HCT116 (cell line): ENCODE results near the gene FBXL7. TPM values are rescaled to one million over a fixed set of nuclear protein-coding genes. Genes with fewer than 3 reads are reported as not detected.

Experiments
- ATAC-seq: fragments of 200-7000 bp; cut with Tn5 transposase; 2 replicates; pipeline ENCODE4 v1.9.1; 2020; ENCODE audit warnings: mild to moderate bottlenecking, moderate library complexity
- BruUV-seq: library from RNA; stranded (reverse); fragments of 400-500 nt; replicated peaks from 2 replicates; lab custom pipeline; 2021; lab: Mats Ljungman, UMichigan
- CTCF ChIA-PET: fragments of 300-600 bp; sonication (Branson Sonifier 250); formaldehyde crosslinking; loops from one replicate; lab custom pipeline; 2021; ENCODE audit warnings: antibody characterized with exemption; lab: Charles Lee
- POLR2A ChIA-PET: fragments of 300-600, 350-600 bp; sonication (Branson Sonifier 250); formaldehyde crosslinking; loops from one replicate; lab custom pipeline; 2021; ENCODE audit warnings: antibody characterized with exemption; lab: Charles Lee
- RAD21 ChIA-PET, 2 experiments: fragments of 300-600 bp; sonication (Branson Sonifier 250); formaldehyde crosslinking; loops; one replicate each; lab custom pipeline; 2023; ENCODE audit warnings: low total read pairs in 2 of 2; ENCODE audit not compliant: uncharacterized antibody in 2 of 2, unreplicated experiment in 2 of 2, low non-redundant PET in 1 of 2; lab: Charles Lee
- DNase-seq: peaks from one replicate; pipeline ENCODE4 v3.0.0-alpha.2; 2010; ENCODE audit warnings: low read depth, low spot score
- H2AFZ ChIP-seq: fragments of 200-600 bp; shearing (Covaris generic), sonication (generic); 2 replicates; pipeline ENCODE4 v1.6.1; 2017; ENCODE audit warnings: low read depth, mixed run types, mixed read lengths, antibody characterized with exemption, low read length; ENCODE audit not compliant: poor library complexity, severe bottlenecking
- H3K27ac ChIP-seq: 2 replicates; pipeline ENCODE4 v1.5.1; 2012; ENCODE audit warnings: low read depth, low read length
- H3K27me3 ChIP-seq: fragments of 200-600 bp; sonication (generic); 2 replicates; pipeline ENCODE4 v1.6.1; 2016; ENCODE audit warnings: mixed run types, low read length, mixed read lengths; ENCODE audit not compliant: insufficient read depth
- H3K36me3 ChIP-seq, 2 experiments: fragments of 200-500 bp in 1 of 2; fragments of 200-600 bp in 1 of 2; sonication (Bioruptor generic) in 1 of 2; sonication (generic) in 1 of 2; 2 replicates each; pipeline versions ENCODE4 v1.5.1 to v1.6.1; 2014 to 2016; ENCODE audit warnings: low read length in 2 of 2, inconsistent platforms in 1 of 2, mixed read lengths in 1 of 2, mixed run types in 1 of 2; ENCODE audit not compliant: insufficient read depth in 2 of 2, control insufficient read depth in 1 of 2
- H3K4me1 ChIP-seq, 2 experiments: fragments of 200-600 bp in 1 of 2; sonication (generic) in 1 of 2; 2 replicates each; pipeline versions ENCODE4 v1.5.1 to v1.6.1; 2012 to 2017; ENCODE audit warnings: low read length in 2 of 2, inconsistent platforms in 1 of 2, mild to moderate bottlenecking in 1 of 2, mixed read lengths in 1 of 2, mixed run types in 1 of 2, moderate library complexity in 1 of 2; ENCODE audit not compliant: insufficient read depth in 2 of 2, control insufficient read depth in 1 of 2
- H3K4me2 ChIP-seq: fragments of 200-600 bp; sonication (generic); 2 replicates; pipeline ENCODE4 v1.6.1; 2017; ENCODE audit warnings: mixed run types, low read length, mixed read lengths
- H3K4me3 ChIP-seq, 2 experiments: fragments of 200-600 bp in 1 of 2; sonication (generic) in 1 of 2; replicated peaks in 1 of 2; 2 replicates each; pipeline ENCODE4 v1.5.1; 2011 to 2016; ENCODE audit warnings: low read length in 2 of 2, control low read depth in 1 of 2, low read depth in 1 of 2, mild to moderate bottlenecking in 1 of 2, mixed read lengths in 1 of 2, mixed run types in 1 of 2
- H3K79me2 ChIP-seq: fragments of 200-600 bp; sonication (generic); 2 replicates; pipeline ENCODE4 v1.6.1; 2017; ENCODE audit warnings: mild to moderate bottlenecking, mixed run types, low read length, moderate library complexity, mixed read lengths; ENCODE audit not compliant: insufficient read depth
- H3K9ac ChIP-seq: fragments of 200-600 bp; sonication (generic); 2 replicates; pipeline ENCODE4 v1.6.1; 2016; ENCODE audit warnings: low read length, mixed read lengths
- H3K9me2 ChIP-seq: fragments of 200-600 bp; sonication (generic), shearing (Covaris generic); 2 replicates; pipeline ENCODE4 v1.6.1; 2017; ENCODE audit warnings: mixed run types, mild to moderate bottlenecking, moderate library complexity; ENCODE audit not compliant: insufficient read depth
- H3K9me3 ChIP-seq, 2 experiments: fragments of 200-500 bp in 1 of 2; fragments of 200-600 bp in 1 of 2; sonication (Bioruptor generic) in 1 of 2; sonication (generic) in 1 of 2; 2 replicates each; pipeline ENCODE4 v1.6.1; 2014 to 2017; ENCODE audit warnings: low read length in 2 of 2, mixed read lengths in 2 of 2, inconsistent platforms in 1 of 2, low read depth in 1 of 2, mild to moderate bottlenecking in 1 of 2, mixed run types in 1 of 2, moderate library complexity in 1 of 2; ENCODE audit not compliant: control insufficient read depth in 1 of 2, insufficient read depth in 1 of 2
- H4K20me1 ChIP-seq: fragments of 200-600 bp; sonication (generic), shearing (Covaris generic); 2 replicates; pipeline ENCODE4 v1.6.1; 2017; ENCODE audit warnings: mixed run types, mild to moderate bottlenecking, moderate library complexity; ENCODE audit not compliant: insufficient read depth
- ATF3 ChIP-seq: IDR thresholded peaks from 2 replicates; pipeline ENCODE4 v1.6.1; 2012
- CBX3 ChIP-seq: IDR thresholded peaks from 2 replicates; pipeline ENCODE4 v1.6.1; 2012; ENCODE audit warnings: low read depth
- CEBPB ChIP-seq: IDR thresholded peaks from 2 replicates; pipeline ENCODE4 v1.6.1; 2012; ENCODE audit warnings: low read depth
- EGR1 ChIP-seq: IDR thresholded peaks from 2 replicates; pipeline ENCODE4 v1.6.1; 2012; ENCODE audit warnings: low read depth
- ELF1 ChIP-seq: IDR thresholded peaks from 2 replicates; pipeline ENCODE4 v1.6.1; 2012; ENCODE audit warnings: low read depth, borderline replicate concordance
- EZH2phosphoT487 ChIP-seq: fragments of 200-600 bp; IDR thresholded peaks from 2 replicates; pipeline ENCODE4 v1.6.1; 2018; ENCODE audit warnings: antibody characterized with exemption, borderline replicate concordance
- FOSL1 ChIP-seq: IDR thresholded peaks from 2 replicates; pipeline ENCODE4 v1.6.1; 2012; ENCODE audit warnings: low read depth
- JUND ChIP-seq: IDR thresholded peaks from 2 replicates; pipeline ENCODE4 v1.6.1; 2012
- MAX ChIP-seq: IDR thresholded peaks from 2 replicates; pipeline ENCODE4 v1.6.1; 2012
- POLR2A ChIP-seq: IDR thresholded peaks from 2 replicates; pipeline ENCODE4 v1.7.0; 2011; ENCODE audit warnings: borderline replicate concordance; ENCODE audit not compliant: insufficient read depth, insufficient read length; ENCODE audit errors: extremely low read depth
- POLR2AphosphoS5 ChIP-seq: IDR thresholded peaks from 2 replicates; pipeline ENCODE4 v1.6.1; 2011; ENCODE audit warnings: mild to moderate bottlenecking, low read depth, low read length, moderate library complexity
- RAD21 ChIP-seq: IDR thresholded peaks from 2 replicates; pipeline ENCODE4 v1.6.1; 2012; ENCODE audit warnings: low read depth, mild to moderate bottlenecking
- SIN3A ChIP-seq: IDR thresholded peaks from 2 replicates; pipeline ENCODE4 v1.6.1; 2012; ENCODE audit warnings: low read depth
- SRF ChIP-seq: IDR thresholded peaks from 2 replicates; pipeline ENCODE4 v1.6.1; 2012; ENCODE audit warnings: low read depth
- ZFX ChIP-seq: fragments of 450-650 bp; IDR thresholded peaks from 2 replicates; pipeline ENCODE4 v1.6.1; 2017
- ZNF274 ChIP-seq: fragments of 200-500 bp; sonication (Bioruptor generic); IDR thresholded peaks from 2 replicates; pipeline ENCODE4 v1.6.1; 2014; ENCODE audit warnings: mild to moderate bottlenecking, low read depth, low read length, inconsistent platforms
- intact Hi-C: fragments of 100-400 bp; cut with micrococcal nuclease; formaldehyde crosslinking; loops from 2 replicates; pipeline ENCODE4 v1.10.0; 2022
- total RNA-seq: library from RNA; stranded (reverse); gene quantifications from one replicate; pipeline ENCODE4 v1.2.1, GENCODE V29; 2021; ENCODE audit not compliant: unreplicated experiment
- TF ChIP-seq, protein P1 (sequence below): IDR thresholded peaks from 2 replicates; pipeline ENCODE4 v1.6.1; 2011; ENCODE audit warnings: mild to moderate bottlenecking, low read length, moderate library complexity; ENCODE audit not compliant: insufficient replicate concordance; ENCODE audit errors: extremely low read depth
- TF ChIP-seq, protein P2 (sequence below), 3 experiments: fragments of 200-600 bp in 1 of 3; sonication (generic) in 1 of 3; IDR thresholded peaks in 2 of 3; conservative IDR thresholded peaks in 1 of 3; 2 replicates each; pipeline ENCODE4 v1.5.1; 2012 to 2017; ENCODE audit warnings: low read depth in 2 of 3, low read length in 2 of 3, antibody characterized with exemption in 1 of 3, borderline replicate concordance in 1 of 3, control low read depth in 1 of 3, mild to moderate bottlenecking in 1 of 3, mixed read lengths in 1 of 3, mixed run types in 1 of 3, moderate library complexity in 1 of 3; ENCODE audit not compliant: insufficient read depth in 1 of 3

The FBXL7 gene
- total RNA-seq, 1 experiment from 2014 or later = 0.05 TPM

GRCh38 chr5:15885156-15885555 lies 385.2 kb downstream of the FBXL7 start:
- H3K27ac ChIP-seq = no peak overlapping the region
- H3K9me3 ChIP-seq = peaks cover 11 to 24% of the 10 kb centered on the region in 2 experiments; a peak in 2 of 4 replicates
- H3K4me1 ChIP-seq = no peaks in the 10 kb centered on the region
- ChIA-PET POLR2A (no interaction called here), CTCF (no interaction called here), RAD21 (no interaction called here)
- no peaks in the 10 kb centered on the region for H3K79me2 ChIP-seq
- no peak overlapping the region for H2AFZ ChIP-seq
- H3K4me3 ChIP-seq = no peak overlapping the region
- no TSS peak for BruUV-seq
- H3K9ac ChIP-seq = no peak overlapping the region
- H3K27me3 ChIP-seq = no peaks in the 10 kb centered on the region
- no peak for DNase-seq
- no peaks in the 10 kb centered on the region for H3K9me2 ChIP-seq
- H4K20me1 ChIP-seq = no peaks in the 10 kb centered on the region
- no peak overlapping the region for H3K4me2 ChIP-seq
- H3K36me3 ChIP-seq = no peaks in the 10 kb centered on the region
- TF ChIP-seq SRF (no peak), JUND (no peak), ZFX (no peak), EGR1 (no peak), POLR2AphosphoS5 (no peak), EZH2phosphoT487 (no peak), FOSL1 (no peak), POLR2A (no peak), SIN3A (no peak), RAD21 (no peak), ZNF274 (no peak), MAX (no peak), ATF3 (no peak), CEBPB (no peak), ELF1 (no peak), CBX3 (no peak)
- TF ChIP-seq, protein P1, sequence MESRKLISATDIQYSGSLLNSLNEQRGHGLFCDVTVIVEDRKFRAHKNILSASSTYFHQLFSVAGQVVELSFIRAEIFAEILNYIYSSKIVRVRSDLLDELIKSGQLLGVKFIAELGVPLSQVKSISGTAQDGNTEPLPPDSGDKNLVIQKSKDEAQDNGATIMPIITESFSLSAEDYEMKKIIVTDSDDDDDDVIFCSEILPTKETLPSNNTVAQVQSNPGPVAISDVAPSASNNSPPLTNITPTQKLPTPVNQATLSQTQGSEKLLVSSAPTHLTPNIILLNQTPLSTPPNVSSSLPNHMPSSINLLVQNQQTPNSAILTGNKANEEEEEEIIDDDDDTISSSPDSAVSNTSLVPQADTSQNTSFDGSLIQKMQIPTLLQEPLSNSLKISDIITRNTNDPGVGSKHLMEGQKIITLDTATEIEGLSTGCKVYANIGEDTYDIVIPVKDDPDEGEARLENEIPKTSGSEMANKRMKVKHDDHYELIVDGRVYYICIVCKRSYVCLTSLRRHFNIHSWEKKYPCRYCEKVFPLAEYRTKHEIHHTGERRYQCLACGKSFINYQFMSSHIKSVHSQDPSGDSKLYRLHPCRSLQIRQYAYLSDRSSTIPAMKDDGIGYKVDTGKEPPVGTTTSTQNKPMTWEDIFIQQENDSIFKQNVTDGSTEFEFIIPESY = no peak
- TF ChIP-seq, protein P2, sequence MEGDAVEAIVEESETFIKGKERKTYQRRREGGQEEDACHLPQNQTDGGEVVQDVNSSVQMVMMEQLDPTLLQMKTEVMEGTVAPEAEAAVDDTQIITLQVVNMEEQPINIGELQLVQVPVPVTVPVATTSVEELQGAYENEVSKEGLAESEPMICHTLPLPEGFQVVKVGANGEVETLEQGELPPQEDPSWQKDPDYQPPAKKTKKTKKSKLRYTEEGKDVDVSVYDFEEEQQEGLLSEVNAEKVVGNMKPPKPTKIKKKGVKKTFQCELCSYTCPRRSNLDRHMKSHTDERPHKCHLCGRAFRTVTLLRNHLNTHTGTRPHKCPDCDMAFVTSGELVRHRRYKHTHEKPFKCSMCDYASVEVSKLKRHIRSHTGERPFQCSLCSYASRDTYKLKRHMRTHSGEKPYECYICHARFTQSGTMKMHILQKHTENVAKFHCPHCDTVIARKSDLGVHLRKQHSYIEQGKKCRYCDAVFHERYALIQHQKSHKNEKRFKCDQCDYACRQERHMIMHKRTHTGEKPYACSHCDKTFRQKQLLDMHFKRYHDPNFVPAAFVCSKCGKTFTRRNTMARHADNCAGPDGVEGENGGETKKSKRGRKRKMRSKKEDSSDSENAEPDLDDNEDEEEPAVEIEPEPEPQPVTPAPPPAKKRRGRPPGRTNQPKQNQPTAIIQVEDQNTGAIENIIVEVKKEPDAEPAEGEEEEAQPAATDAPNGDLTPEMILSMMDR (IDR thresholded peaks at IDR 0.05 in 2 of 3, conservative IDR thresholded peaks at IDR 0.05 in 1 of 3; ENCODE audit: borderline replicate concordance in 1 of 3, insufficient read depth in 1 of 3, low read depth in 2 of 3, low read length in 2 of 3) = no peak
- no peak for ATAC-seq
- intact Hi-C loops = no loop called here
